ENCODE results near the gene GOLGA6L7.
"Not testable (repeated sequence)": the region's sequence is repeated elsewhere in the genome, so short reads cannot be mapped to it uniquely, and the experiment has no call there.

Gene GOLGA6L7

DNA sequence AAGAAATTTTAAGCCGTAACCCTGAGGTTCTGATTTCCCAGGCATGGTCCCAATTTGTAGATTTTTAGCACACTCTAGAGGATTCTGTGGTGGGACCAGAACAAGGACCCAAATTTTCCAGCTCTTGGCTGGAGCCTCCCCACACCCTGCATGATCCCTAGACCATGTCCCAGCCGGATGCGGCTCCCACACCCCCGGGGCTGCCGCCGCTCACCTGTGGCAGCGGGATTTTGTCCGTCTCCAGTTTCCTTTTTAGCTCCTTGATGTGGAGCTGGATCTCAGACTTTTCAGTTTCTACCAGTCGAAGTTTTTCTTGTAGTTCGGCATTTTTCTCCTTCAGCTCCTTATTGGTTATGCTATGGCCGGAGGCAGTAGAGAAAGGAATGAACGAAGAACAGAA lies 4.9 kb downstream of the GOLGA6L7 start:
- FAIRE-seq = not testable (repeated sequence)

DNA sequence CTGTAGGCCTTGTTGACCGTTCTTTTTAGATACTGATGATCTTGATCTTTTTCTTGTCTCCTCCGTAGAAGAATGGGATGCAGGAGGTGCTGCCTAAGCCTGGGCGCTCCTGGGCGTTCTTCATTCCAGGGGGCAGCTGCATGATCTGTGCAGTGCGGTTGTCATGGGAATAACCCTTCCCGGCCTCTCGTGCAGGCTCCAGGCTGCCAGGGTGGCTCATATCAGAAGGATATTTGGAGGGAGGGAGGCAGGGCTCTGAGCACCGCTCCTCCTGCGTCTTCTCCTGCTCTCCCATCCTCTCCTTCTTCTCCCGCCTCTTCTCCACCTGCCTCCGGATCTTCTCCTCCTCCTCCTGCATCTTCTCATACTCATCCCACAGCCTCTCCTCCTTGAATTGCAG lies 6.2 kb downstream of the GOLGA6L7 start:
- not testable (repeated sequence) for FAIRE-seq

DNA sequence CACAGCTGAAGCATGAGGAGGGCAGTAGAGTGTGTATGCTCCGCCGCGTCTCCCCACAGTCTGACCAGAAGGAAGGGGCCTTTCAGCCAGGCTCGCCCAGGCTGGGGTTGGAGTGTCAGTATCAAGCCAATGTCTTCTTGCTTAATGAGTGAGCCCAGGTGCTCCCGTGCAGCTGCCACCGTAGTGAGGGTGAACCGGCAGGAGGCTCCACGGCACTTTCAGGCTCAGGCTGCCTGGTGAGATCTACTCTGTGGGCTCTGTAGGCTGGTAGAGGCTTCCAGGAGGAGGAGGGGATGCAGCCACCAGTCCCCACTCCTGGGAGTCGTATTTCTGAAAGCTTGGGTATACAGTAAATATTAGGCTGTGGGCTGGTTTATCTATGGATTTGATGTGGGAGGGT lies 8.2 kb downstream of the GOLGA6L7 start:
- not testable (repeated sequence) for FAIRE-seq

DNA sequence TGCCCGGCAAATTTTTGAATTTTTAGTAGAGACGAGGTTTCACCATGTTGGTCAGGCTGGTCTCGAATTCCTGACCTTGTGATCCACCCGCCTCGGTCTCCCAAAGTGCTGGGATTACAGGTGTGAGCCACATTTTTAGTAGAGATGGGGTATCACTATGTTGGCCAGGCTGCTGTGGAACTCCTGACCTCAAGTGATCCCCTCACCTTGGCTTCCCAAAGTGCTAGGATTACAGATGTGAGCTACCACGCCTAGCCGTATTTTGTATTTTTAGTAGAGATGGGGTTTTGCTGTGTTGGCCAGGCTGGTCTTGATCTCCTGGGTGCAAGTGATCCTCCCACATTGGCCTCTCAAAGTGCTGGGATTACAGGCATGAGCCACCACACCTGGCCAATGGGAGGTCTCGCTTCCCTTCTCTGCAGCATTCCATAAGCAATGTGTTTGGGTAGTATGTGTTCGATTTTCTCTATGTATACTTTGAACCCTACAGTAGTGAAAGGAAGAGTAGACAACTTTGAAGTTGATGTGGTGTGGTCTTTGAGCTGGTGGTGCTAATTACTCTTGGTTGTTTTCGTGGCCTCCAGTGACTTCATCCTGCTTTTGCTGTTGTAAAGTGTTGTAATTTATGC lies 13.4 kb downstream of the GOLGA6L7 start:
- not testable (repeated sequence) for FAIRE-seq

DNA sequence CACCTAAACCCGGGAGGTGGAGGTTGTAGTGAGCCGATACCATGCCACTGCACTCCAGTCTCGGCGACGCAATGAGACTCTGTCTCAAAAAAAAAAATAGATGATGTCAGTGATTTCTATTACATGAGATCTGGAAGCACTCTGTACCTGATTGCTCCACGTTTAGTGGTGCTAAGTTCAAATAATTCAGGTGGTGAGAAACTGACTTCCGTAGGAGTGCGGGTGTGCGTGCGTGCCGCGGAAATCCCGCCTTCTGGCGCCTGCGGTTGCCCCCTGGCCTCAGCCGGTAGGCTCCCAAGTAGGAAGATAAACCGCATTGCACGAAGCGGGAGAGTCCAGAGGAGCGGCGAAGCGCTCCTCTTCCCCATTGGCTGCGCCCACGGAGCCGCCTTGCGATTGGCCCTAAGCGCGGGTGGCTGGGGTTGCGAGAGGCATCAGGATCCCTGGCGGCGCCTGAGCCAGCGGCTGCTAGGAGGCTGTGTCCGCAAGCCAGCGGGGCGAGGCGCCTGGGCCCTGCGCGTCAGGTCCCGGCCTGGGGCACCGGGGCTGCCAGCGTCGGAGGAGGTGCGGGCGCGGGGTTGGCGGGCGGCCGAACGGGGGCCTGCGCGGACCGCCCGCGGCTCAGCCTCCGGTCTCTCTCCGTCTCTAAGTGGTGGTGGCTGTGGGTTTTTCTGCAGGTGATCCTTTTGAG lies 16.4 kb downstream of the GOLGA6L7 start:
- FAIRE-seq = not testable (repeated sequence)

DNA sequence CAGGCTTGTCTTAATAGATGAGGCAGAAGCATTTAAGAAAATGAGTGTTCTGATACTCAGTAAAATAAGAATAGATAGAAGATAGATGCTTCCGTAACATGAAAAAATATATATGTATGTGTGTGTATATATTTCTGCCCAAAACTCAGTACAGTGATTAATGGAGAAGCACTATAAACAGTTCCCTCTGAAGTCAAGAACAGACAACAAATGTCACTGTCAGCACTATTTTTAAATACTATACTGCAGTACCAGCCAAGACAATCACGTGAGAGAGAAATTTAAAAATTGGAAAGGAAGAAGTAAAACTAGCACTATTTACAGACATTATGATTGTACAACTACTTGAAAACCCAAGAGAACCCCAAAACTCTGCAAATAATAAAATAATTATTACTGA lies 27.0 kb downstream of the GOLGA6L7 start:
- not testable (repeated sequence) for FAIRE-seq

DNA sequence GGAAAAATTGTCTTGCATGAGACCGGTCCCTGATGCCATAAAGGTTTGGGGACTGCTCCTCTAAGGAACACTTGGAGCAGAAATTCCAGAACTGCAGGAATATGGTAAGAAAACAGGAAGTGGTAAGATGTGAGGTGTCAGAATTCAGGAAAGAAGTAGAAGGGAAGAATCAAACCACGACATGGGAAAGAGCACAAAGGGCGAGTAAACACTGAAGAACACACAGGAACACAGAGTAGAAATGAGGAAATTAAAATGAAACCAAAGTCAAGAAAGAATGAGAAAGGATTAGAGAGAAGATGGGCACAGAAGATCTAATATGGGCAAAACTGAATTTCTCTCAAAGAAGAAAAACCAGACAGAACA lies 28.5 kb downstream of the GOLGA6L7 start:
- FAIRE-seq = not testable (repeated sequence)

DNA sequence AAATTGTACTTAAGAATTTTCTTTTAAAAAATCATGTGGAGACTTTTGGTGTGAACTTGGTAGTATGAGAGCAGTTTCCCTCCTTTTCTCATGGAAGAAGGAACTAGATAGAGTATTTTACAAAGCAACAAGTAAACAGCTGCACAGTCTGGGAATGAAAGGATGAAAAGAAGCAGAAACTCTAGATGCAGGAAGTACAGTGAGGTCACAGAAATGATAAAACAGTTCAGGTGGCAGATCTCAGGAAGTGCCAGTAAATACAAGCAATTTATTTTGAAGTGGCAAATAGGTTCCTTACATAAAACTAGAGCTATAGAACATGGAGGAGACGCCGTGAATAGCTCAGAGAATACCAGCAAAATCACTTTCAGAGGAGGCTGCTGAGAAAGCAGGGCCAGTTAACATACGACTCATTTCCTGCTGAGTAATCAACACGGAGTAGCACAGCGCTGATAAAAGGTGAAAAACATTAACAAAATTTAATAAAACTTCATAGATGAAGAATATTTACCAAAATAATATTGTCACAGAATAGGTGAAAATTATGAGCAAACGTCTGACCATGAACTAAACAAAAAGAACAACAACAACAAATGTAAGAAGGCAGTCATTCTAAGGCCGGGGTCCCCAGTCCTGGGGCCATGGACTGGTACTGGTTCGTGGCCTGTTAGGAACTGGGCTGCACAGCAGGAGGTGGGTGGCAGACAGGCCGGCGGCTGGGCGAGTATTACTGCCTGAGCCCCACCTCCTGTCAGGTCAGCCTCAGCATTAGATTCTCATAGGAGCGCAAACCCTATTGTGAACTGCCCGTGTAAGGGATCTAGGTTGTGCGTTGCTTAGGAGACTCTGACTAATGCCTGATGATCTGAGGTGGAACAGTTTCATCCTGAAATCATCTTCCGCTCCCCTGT lies 29.2 kb downstream of the GOLGA6L7 start:
- not testable (repeated sequence) for FAIRE-seq

DNA sequence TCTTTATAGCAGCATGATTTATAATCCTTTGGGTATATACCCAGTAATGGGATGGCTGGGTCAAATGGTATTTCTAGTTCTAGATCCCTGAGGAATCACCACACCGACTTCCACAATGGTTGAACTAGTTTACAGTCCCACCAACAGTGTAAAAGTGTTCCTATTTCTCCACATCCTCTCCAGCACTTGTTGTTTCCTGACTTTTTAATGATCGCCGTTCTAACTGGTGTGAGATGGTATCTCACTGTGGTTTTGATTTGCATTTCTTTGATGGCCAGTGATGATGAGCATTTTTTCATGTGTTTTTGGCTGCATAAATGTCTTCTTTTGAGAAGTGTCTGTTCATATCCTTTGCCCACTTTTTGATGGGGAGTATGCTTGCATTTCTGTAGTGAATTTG lies 30.3 kb downstream of the GOLGA6L7 start:
- not testable (repeated sequence) for FAIRE-seq

DNA sequence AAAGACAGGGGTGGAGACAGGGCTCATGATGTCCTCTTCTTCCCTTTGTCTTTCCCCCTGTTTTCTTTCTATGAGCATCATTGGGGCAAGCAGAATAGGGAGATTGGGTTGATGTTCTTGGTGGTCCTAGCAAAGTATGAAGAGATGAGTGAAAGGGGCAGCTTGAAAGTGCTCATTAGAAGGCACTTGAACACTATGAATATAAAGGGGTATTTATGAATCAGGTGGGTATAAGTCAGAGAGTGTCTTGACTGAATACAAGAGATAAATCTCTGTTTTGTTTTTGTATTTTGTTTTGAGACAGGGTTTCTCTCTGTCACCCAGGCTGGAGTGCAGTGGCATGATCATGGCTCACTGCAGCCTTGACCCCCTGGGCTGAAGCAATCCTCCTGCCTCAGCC lies 34.4 kb downstream of the GOLGA6L7 start:
- FAIRE-seq = not testable (repeated sequence)

DNA sequence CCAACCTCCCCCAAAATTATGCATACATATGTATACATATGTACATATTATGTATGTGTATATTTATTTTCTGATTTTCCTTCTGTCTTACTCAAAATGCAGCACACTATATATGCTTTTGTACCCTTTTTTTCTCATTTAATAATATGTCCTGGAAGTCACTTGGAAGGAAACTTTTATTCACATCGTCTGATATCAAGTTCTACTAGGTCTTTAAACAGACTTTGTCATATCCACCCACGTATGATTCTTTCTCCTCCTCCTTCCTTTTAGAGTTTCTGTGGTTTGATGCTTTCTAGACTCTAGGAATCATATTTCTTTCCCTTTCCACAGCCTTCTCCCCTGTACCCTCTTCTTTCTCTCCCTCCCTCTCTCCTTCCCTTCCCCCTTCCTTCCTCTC lies 35.1 kb downstream of the GOLGA6L7 start:
- FAIRE-seq = not testable (repeated sequence)

DNA sequence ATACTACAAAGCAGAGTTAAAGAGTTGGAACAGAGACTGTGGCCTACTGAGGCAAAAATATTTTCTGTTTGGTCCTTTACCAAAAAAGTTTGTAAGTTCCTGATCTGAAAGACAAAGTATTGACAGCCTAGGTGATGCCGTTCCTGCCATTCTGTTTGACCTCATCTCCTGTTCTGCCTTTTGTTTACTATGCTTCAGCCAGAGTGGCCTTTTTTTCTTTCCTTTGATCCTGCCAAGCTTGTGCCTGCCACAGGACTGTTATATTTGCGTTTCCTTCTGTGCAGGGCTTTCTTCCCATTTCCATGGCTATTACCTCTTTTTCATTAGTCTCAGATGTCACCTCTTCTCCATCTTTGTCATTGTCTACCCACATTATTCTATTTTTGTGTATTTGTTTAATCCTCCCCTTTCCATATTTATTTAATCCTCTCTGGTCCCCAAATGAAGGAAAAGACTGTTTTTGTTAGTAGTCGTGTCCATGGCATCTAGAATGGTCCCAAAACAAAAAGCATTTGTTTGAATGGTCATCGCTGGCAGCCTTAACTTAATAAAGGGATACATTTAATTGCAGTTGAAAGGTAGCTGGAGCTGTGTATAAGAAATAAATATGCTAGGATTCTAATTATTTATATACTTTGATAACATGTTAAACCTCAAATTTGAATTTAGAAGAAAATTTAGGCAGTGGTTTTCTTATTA lies 36.4 kb downstream of the GOLGA6L7 start:
- FAIRE-seq = not testable (repeated sequence)

DNA sequence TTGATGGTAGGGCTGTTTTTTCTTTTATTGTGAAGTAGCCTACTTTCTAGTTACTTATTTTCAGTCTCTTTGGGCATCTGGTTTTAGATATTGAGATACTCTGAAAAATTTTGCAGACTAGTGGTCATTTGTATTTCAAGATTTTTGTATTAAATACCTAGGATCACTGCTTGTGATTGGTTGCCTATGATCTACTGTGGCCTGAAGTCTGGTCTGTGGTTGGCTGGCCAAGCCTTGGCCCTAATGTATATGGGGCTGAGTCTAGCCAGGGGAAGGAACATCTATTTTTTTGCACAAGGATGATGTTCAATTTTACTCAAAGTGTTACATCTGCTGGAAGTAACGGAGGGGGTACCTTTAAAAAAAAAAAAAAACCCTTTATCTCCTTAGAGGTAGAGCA lies 38.0 kb downstream of the GOLGA6L7 start:
- FAIRE-seq = not testable (repeated sequence)

DNA sequence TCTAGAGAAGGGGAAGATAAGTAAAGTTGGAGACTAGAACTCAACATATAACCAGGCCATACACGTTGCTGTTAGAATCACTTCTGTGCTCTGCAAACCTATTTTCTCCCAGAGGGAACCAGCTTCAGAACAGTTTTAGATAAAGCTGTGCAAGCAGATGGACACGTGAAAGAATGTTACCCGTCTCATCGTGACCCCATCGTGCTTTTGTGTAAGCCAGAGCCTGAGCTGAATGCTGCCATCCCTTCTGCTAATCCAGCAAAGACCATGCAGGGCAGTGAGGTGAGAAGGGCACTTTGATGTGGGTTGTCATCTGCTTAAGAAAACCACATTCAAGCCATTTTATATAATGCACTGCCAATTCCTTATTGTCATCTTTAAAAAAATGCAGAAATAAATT lies 40.3 kb downstream of the GOLGA6L7 start:
- not testable (repeated sequence) for FAIRE-seq

DNA sequence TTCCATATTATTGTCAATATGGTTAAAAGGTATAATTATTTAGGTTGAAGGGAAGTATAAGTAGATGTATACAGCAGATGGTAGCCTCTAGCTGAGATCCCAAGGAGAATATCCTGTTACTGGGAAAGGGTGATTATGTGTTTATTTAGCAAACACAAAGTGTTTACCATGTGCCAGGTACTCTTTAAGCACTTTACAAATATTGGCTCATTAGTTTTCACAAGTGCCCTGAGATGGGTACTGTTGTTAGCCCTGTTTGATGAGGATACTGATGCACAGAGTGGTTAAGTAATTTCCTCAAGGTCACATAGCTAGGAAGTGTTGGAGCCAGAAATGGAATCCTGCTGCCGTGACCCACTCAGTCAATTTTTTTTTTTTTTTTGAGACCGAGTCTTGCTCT lies 48.1 kb downstream of the GOLGA6L7 start:
- not testable (repeated sequence) for FAIRE-seq

DNA sequence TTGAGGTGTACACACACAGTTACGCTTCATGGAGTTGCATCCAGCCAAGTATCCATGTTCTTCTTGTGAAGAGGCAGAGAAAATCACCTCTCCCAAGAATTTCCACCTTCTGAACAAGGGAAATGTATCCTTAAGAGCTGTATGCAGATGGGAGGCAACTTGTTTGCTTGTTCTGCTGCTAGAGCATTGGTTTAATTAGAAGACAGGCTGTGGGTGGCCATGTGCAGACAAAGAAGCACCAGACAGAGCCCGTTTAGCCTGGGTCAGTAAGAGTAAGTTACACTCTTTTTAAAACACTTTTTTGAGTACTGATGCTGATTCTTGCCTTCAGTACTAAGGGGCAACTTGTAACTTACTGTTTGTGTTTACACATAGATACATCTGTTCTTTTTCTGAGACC lies 50.2 kb downstream of the GOLGA6L7 start:
- not testable (repeated sequence) for FAIRE-seq

DNA sequence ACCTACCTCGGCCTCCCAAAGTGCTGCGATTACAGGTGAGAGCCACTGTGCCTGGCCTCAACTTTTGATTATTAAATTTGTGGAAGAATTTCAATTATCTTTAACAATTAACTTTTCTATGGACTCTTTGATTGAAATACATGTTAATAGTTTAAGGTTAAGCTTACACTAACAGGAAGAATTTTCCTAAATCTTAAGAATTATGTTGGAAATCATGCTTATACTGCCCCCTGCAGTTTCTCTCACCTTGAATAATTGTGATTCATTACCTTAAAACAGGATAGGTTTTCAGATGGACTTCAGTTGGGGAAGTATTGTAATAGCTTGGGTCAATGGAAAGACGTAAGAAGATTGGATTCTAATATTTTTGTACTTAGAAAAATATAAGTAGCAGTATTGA lies 54.2 kb downstream of the GOLGA6L7 start:
- FAIRE-seq = not testable (repeated sequence)
